ENCODE measurements around the gene MED25. TPM values are rescaled to one million over a fixed set of nuclear protein-coding genes. Genes with fewer than 3 reads are reported as not detected.

MED25 gene
- total RNA-seq, 1 donor from 2014 or later, result 58.1 TPM

DNA sequence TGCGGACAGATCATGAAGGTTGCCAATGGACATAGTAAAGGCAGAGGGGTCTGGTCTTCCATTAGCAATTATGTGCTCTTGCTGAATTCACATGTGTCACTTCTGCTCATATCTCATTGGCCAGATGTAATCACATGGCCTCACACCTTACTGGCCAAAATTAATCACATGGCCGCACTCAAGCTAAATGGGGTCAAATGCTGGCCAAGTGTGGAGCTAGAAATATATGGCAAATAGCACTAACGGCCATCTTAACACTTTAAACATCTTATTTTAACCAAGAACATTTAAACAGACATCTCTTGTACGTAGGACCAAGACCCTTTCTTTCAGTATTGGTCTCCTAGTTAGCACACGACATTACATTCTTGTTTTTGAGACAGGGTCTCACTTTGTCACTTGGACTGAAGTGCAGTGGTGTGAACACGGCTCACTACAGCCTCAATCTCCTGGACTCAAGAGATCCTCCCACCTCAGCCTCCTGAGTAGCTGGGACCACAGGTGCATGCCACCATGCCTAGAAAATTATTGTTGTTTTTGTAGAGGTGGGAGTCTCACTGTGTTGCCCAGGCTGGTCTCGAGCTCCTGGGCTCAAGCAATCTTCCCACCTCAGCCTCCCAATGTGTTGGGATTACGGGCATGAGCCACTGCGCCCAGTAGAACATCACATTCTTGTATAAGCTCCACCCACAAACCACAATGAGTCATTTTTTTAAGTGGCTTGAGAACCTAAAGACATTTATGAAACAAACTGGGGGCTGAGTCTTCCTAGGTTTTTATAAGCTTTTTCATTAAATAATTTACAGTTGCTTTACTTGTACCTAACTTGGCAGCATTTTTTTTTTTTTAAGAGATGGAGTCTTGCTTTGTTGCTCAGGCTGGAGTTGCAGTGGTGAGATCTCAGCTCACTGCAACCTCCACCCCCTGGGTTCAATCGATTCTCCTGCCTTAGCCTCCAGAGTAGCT is 29.9 kb downstream of the MED25 start:
- Mint-ChIP-seq H3K36me3 (ENCODE audit: unreplicated experiment) (peaks cover 11% of the 10 kb centered on the region), H3K27me3 (ENCODE audit: unreplicated experiment) (no peaks in the 10 kb centered on the region), H3K27ac (ENCODE audit: unreplicated experiment) (peak overlapping the region; percentile 41), H3K4me1 (ENCODE audit: unreplicated experiment) (peaks cover 45% of the 10 kb centered on the region), H3K4me3 (ENCODE audit: unreplicated experiment) (peak overlapping the region; percentile 10), H3K9me3 (ENCODE audit: unreplicated experiment) (peaks cover 6% of the 10 kb centered on the region)
- DNase-seq (ENCODE audit: extremely low spot score, unreplicated experiment), result no peak
- TF ChIP-seq, protein P1, sequence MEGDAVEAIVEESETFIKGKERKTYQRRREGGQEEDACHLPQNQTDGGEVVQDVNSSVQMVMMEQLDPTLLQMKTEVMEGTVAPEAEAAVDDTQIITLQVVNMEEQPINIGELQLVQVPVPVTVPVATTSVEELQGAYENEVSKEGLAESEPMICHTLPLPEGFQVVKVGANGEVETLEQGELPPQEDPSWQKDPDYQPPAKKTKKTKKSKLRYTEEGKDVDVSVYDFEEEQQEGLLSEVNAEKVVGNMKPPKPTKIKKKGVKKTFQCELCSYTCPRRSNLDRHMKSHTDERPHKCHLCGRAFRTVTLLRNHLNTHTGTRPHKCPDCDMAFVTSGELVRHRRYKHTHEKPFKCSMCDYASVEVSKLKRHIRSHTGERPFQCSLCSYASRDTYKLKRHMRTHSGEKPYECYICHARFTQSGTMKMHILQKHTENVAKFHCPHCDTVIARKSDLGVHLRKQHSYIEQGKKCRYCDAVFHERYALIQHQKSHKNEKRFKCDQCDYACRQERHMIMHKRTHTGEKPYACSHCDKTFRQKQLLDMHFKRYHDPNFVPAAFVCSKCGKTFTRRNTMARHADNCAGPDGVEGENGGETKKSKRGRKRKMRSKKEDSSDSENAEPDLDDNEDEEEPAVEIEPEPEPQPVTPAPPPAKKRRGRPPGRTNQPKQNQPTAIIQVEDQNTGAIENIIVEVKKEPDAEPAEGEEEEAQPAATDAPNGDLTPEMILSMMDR (IDR thresholded peaks at IDR 0.05), result no peak

DNA sequence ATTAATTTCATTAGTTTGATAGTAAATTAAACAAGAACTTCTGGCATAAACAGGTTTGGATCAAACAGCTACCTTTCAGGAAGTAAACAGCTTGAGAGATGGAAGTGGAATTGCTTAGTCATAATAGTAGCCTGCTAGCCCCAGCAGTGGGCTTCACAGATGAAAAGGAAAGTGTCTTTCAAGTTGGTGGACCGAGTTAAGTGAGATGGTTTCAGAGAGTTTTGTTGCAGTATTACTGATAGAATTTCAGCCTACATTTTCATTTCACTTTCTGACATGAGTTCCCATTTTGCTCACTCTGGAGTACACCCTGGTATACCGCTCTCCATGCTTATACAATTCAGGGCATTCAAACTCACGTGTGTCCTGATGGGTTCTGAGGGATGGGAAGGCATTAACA is 30.8 kb downstream of the MED25 start:
- Mint-ChIP-seq H3K36me3 (ENCODE audit: unreplicated experiment) (peaks cover 11% of the 10 kb centered on the region), H3K27me3 (ENCODE audit: unreplicated experiment) (no peaks in the 10 kb centered on the region), H3K9me3 (ENCODE audit: unreplicated experiment) (peaks cover 6% of the 10 kb centered on the region), H3K4me1 (ENCODE audit: unreplicated experiment) (peaks cover 54% of the 10 kb centered on the region), H3K4me3 (ENCODE audit: unreplicated experiment) (peak overlapping the region; percentile 58), H3K27ac (ENCODE audit: unreplicated experiment) (peak overlapping the region; percentile 53)
- no peak for DNase-seq (ENCODE audit: extremely low spot score, unreplicated experiment)
- TF ChIP-seq, protein P1 (IDR thresholded peaks at IDR 0.05), result no peak

DNA sequence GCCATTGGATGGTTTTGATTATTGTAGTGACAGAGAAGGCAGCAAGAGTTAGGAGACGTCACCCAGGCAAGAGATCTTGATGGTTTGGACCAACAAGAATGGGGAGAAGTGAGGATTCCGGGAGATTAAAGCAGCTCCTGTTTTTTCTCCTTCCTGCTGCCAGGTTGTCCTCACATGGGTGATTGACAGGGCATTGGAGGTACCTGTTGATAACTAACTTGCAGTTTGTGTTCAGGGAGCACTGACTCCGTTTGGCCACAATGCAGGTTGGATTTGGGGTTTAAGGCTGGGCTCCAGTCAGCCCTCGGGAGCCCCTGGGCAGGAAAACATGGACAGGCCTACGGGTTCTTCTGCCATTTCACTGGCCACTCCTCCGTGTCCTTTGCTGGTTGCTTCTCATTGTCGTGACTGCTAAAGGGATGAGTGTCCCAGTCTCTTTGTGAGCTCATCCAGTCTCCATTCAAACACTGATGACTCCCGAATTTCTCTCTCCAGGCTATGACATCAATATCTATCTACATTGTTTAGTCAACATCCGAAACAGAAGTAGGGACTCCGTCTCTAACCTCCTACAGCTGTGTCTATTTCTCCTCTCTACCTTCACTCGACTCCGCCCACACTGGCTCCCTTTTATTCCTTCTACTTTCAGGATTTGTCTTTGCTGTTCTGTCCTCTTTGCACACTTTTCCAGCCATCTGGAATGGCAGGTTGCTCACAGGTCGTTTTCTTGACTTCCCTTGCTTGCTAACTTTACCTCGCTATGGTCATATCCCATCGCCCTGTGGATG is 31.5 kb downstream of the MED25 start:
- H3K9me3 Mint-ChIP-seq (ENCODE audit: unreplicated experiment), result peaks cover 6% of the 10 kb centered on the region
- TF ChIP-seq, protein P1 (IDR thresholded peaks at IDR 0.05), result no peak
- no peak for DNase-seq (ENCODE audit: extremely low spot score, unreplicated experiment)
- peak overlapping the region; percentile 98 for H3K27ac Mint-ChIP-seq (ENCODE audit: unreplicated experiment)
- no peaks in the 10 kb centered on the region for H3K27me3 Mint-ChIP-seq (ENCODE audit: unreplicated experiment)
- peak overlapping the region; percentile 87 for H3K4me3 Mint-ChIP-seq (ENCODE audit: unreplicated experiment)
- H3K4me1 Mint-ChIP-seq (ENCODE audit: unreplicated experiment), result peaks cover 56% of the 10 kb centered on the region
- H3K36me3 Mint-ChIP-seq (ENCODE audit: unreplicated experiment), result peaks cover 11% of the 10 kb centered on the region

DNA sequence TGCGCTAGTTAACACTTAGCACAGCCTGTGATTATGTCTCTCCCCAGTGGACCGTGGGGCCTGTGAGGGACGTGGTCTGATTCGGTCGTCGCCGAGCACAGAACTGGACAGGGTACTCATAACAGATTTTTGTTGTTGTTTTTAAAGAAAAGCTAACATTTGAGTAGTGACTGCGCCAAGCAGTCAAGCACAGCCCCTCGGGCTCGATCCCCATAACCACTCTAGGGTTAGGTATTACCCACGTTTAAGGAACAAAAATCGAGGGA is 32.1 kb downstream of the MED25 start:
- Mint-ChIP-seq H3K9me3 (ENCODE audit: unreplicated experiment) (peaks cover 6% of the 10 kb centered on the region), H3K36me3 (ENCODE audit: unreplicated experiment) (peaks cover 11% of the 10 kb centered on the region), H3K4me1 (ENCODE audit: unreplicated experiment) (peaks cover 52% of the 10 kb centered on the region), H3K27ac (ENCODE audit: unreplicated experiment) (peak overlapping the region; percentile 98), H3K4me3 (ENCODE audit: unreplicated experiment) (peak overlapping the region; percentile 87), H3K27me3 (ENCODE audit: unreplicated experiment) (no peaks in the 10 kb centered on the region)
- TF ChIP-seq, protein P1 (IDR thresholded peaks at IDR 0.05), result no peak
- DNase-seq (ENCODE audit: extremely low spot score, unreplicated experiment), result no peak

Measured in osteocyte (in vitro differentiated cells).